K562 (cell line): ENCODE data around the gene MATN4. TPM values are rescaled to one million over a fixed set of nuclear protein-coding genes. Genes with fewer than 3 reads are reported as not detected.

Experiments used
- CTCF ChIP-seq, 3 experiments: IDR thresholded peaks in 2 of 3; conservative IDR thresholded peaks in 1 of 3; 2 replicates each; pipeline ENCODE4 v1.5.1; 2011 to 2012; ENCODE audit warnings: low read length in 3 of 3, mild to moderate bottlenecking in 3 of 3, control low read depth in 2 of 3, improper control_type of control experiment in 1 of 3, inconsistent platforms in 1 of 3, low read depth in 1 of 3, mixed read lengths in 1 of 3, moderate library complexity in 1 of 3; ENCODE audit not compliant: insufficient read depth in 2 of 3
- ESRRB ChIP-seq: fragments of 250-450 bp; sonication (Bioruptor Pico); IDR thresholded peaks from 2 replicates; pipeline ENCODE4 v1.5.0; 2020; ENCODE audit warnings: mild to moderate bottlenecking, moderate library complexity, borderline replicate concordance
- IRF9 ChIP-seq: fragments of 450-650 bp; IDR thresholded peaks from 2 replicates; pipeline ENCODE4 v1.6.1; 2016; ENCODE audit warnings: missing biosample characterization, missing genetic modification characterization
- MTA1 ChIP-seq: fragments of 450-650 bp; IDR thresholded peaks from 2 replicates; pipeline ENCODE4 v1.6.1; 2017; ENCODE audit warnings: borderline replicate concordance
- TCF7L2 ChIP-seq: fragments of 150-350 bp; IDR thresholded peaks from 2 replicates; pipeline ENCODE4 v1.6.1; 2016; ENCODE audit warnings: low read depth, mild to moderate bottlenecking, low read length, moderate library complexity
- ZBTB40 ChIP-seq, 2 experiments: fragments of 450-650 bp in 1 of 2; sonication (generic) in 1 of 2; formaldehyde crosslinking in 1 of 2; IDR thresholded peaks; 2 replicates each; pipeline versions ENCODE4 v1.7.1 to v1.9.0; 2016 to 2022; ENCODE audit warnings: inconsistent platforms in 1 of 2, mild to moderate bottlenecking in 1 of 2, missing genetic modification reagents in 1 of 2
- ZNF398 ChIP-seq: fragments of 250-450 bp; sonication (Bioruptor Pico); IDR thresholded peaks from 2 replicates; pipeline ENCODE4 v1.8.0; 2021; ENCODE audit warnings: moderate library complexity, mild to moderate bottlenecking, inconsistent platforms
- ZSCAN29 ChIP-seq: fragments of 450-650 bp; IDR thresholded peaks from 2 replicates; pipeline ENCODE4 v1.6.1; 2017
- polyA plus RNA-seq, 8 experiments: library from polyadenylated mRNA; depleted of rRNA in 4 of 8; stranded (reverse) in 5 of 8; unstranded in 3 of 8; fragments of >200 nt; fragmentation: Nextera tagmentation in 2 of 8; fragmentation: Illumina TruSeq in 1 of 8; extraction: Ambion mirVana in 2 of 8; extraction: Trizol in 1 of 8; gene quantifications; 2 replicates each; pipeline versions ENCODE4 v1.2.1 to v1.2.3, GENCODE V29; 2011 to 2014; ENCODE audit warnings: inconsistent platforms in 1 of 8, missing spikeins in 1 of 8
- total RNA-seq, 7 experiments: library from RNA; depleted of rRNA in 6 of 7; stranded (reverse); fragments of >200 nt in 6 of 7; fragmentation: Illumina TruSeq in 2 of 7; extraction: Trizol in 2 of 7; gene quantifications; 2 replicates each; pipeline versions ENCODE4 v1.2.1 to v1.2.3, GENCODE V29; 2011 to 2021; ENCODE audit warnings: low replicate concordance in 1 of 7

The MATN4 gene
- total and polyA plus RNA-seq, 9 of the 15 experiments (the other 6 are each of a cell fraction or from before 2014, with no cell fraction given): 0.09 TPM; not detected in 8

- TF ChIP-seq ZBTB40 (IDR thresholded peaks at IDR 0.05) (0 out of 2 replicates have a peak, but pooled peaks have one; percentile 46), ZBTB40 (CRISPR knock-in tag; IDR thresholded peaks at IDR 0.05) (no peak), ZSCAN29 (no peak), ESRRB (CRISPR knock-in tag) (no peak), IRF9 (tag) (no peak), MTA1 (no peak), ZNF398 (CRISPR knock-in tag) (no peak), TCF7L2 (no peak), CTCF (IDR thresholded peaks at IDR 0.05 in 2 of 3, conservative IDR thresholded peaks at IDR 0.05 in 1 of 3; ENCODE audit: insufficient read depth in 2 of 3, low read depth in 1 of 3, low read length in 3 of 3) (peak; percentile 80 to 92 (median 86))
Measured at GRCh38 chr20:45293041-45294002, 14.8 kb downstream of the MATN4 start (continued).
